Fibroblast of the conjunctiva (primary cell): Measurements from ENCODE around the gene GGTLC3.
"Not testable (repeated sequence)": the region's sequence is repeated elsewhere in the genome, so short reads cannot be mapped to it uniquely, and the experiment has no call there.

Experiments
- DNase-seq: peaks from one replicate; pipeline ENCODE4 v3.0.0-alpha.2; 2010; ENCODE audit warnings: low read depth

The GGTLC3 gene

GRCh38 chr22:18518061-18518460, at the start of gene GGTLC3:
GGTLC3 (minus strand) TSS chr22:18518161; CDS start chr22:18517897, 264 bp downstream.
- DNase-seq: not testable (repeated sequence)

- DNase-seq: not testable (repeated sequence)
Observed at GRCh38 chr22:18560099-18560974, 42.4 kb upstream of the GGTLC3 start.

GRCh38 chr22:18558939-18559338, 41.0 kb upstream of the GGTLC3 start:
- not testable (repeated sequence) for DNase-seq

GRCh38 chr22:18558516-18558915, 40.6 kb upstream of the GGTLC3 start:
- DNase-seq: not testable (repeated sequence)

GRCh38 chr22:18554280-18555256, 36.6 kb upstream of the GGTLC3 start:
- DNase-seq: not testable (repeated sequence)

GRCh38 chr22:18552839-18553597, 35.1 kb upstream of the GGTLC3 start:
- DNase-seq: not testable (repeated sequence)

GRCh38 chr22:18551046-18551445, 33.1 kb upstream of the GGTLC3 start:
- not testable (repeated sequence) for DNase-seq

- DNase-seq: not testable (repeated sequence)
Observed at GRCh38 chr22:18549458-18550179, 31.7 kb upstream of the GGTLC3 start.

GRCh38 chr22:18544615-18545014, 26.7 kb upstream of the GGTLC3 start:
- DNase-seq: not testable (repeated sequence)

GRCh38 chr22:18543400-18543799, 25.4 kb upstream of the GGTLC3 start:
- DNase-seq: not testable (repeated sequence)

GRCh38 chr22:18539994-18540393, 22.0 kb upstream of the GGTLC3 start:
- not testable (repeated sequence) for DNase-seq

GRCh38 chr22:18534315-18534714, 16.4 kb upstream of the GGTLC3 start:
- DNase-seq: not testable (repeated sequence)

GRCh38 chr22:18533633-18534032, 15.7 kb upstream of the GGTLC3 start:
- not testable (repeated sequence) for DNase-seq

GRCh38 chr22:18529416-18530145, 11.6 kb upstream of the GGTLC3 start:
- not testable (repeated sequence) for DNase-seq

GRCh38 chr22:18528597-18529415, 10.8 kb upstream of the GGTLC3 start:
- DNase-seq: not testable (repeated sequence)

- DNase-seq: not testable (repeated sequence)
Observed at GRCh38 chr22:18527752-18528596, 10.0 kb upstream of the GGTLC3 start, which contains the start of gene TMEM191B. TMEM191B (plus strand) TSS chr22:18527802; CDS start chr22:18527981, 179 bp downstream.

GRCh38 chr22:18523328-18523727, 5.4 kb upstream of the GGTLC3 start:
- not testable (repeated sequence) for DNase-seq

- DNase-seq: not testable (repeated sequence)
Observed at GRCh38 chr22:18522762-18523161, 4.8 kb upstream of the GGTLC3 start.
